K562 (cell line): ENCODE data around the gene COL1A1. TPM values are rescaled to one million over a fixed set of nuclear protein-coding genes. Genes with fewer than 3 reads are reported as not detected.

Source experiments
- ATAC-seq: fragments of 200-7000 bp; cut with Tn5 transposase; 3 replicates; pipeline ENCODE4 v1.9.1; 2020; ENCODE audit warnings: moderate library complexity
- BruUV-seq: library from RNA; stranded (reverse); fragments of 400-500 nt; replicated peaks from 2 replicates; lab custom pipeline; 2021; lab: Mats Ljungman, UMichigan
- CTCF ChIA-PET: fragments of 300-600 bp; formaldehyde crosslinking; extraction: SDS; loops from one replicate; lab custom pipeline; 2021; ENCODE audit warnings: low intra/inter-chr PET ratio; lab: Yijun Ruan, JAX
- POLR2A ChIA-PET: fragments of 300-600, 350-650 bp; sonication (Branson Sonifier 250); formaldehyde crosslinking; extraction: SDS; loops from one replicate; lab custom pipeline; 2021; ENCODE audit warnings: antibody characterized with exemption, inconsistent platforms; lab: Yijun Ruan, JAX
- DNase-seq, 4 experiments: peaks; one replicate each; pipeline versions ENCODE4 v3.0.0 to v3.0.0-alpha.2; 2011 to 2018; ENCODE audit warnings: low spot score in 3 of 4, mixed read lengths in 3 of 4; ENCODE audit errors: extremely low read depth in 1 of 4
- FAIRE-seq: peaks from 2 replicates; lab custom pipeline; 2011; peaks lifted over from hg19 to GRCh38; lab: Jason Lieb, UNC
- H2AFZ ChIP-seq: 2 replicates; pipeline ENCODE4 v1.6.0; 2011; ENCODE audit warnings: low read depth, low read length, control low read depth, inconsistent platforms
- H3K27ac ChIP-seq: fragments of 200-600 bp; 3 replicates; pipeline ENCODE4 v1.8.0; 2011; ENCODE audit warnings: low read depth, mild to moderate bottlenecking, control low read depth, inconsistent platforms, low read length, moderate library complexity, mixed read lengths; ENCODE audit errors: extremely low read depth
- H3K27me3 ChIP-seq, 2 experiments: fragments of 300-600 bp in 1 of 2; 2 replicates in 1 of 2; 3 replicates in 1 of 2; pipeline versions ENCODE4 v1.6.0 to v1.8.0; 2011; ENCODE audit warnings: inconsistent platforms in 2 of 2, low read length in 2 of 2, mild to moderate bottlenecking in 1 of 2, mixed read lengths in 1 of 2, moderate library complexity in 1 of 2; ENCODE audit not compliant: control insufficient read depth in 2 of 2, insufficient read depth in 2 of 2
- H3K36me3 ChIP-seq: fragments of 300-600 bp; 3 replicates; pipeline ENCODE4 v1.8.0; 2011; ENCODE audit warnings: mild to moderate bottlenecking, low read length, inconsistent platforms; ENCODE audit not compliant: control insufficient read depth, insufficient read depth
- H3K4me1 ChIP-seq, 2 experiments: fragments of 200-600 bp in 1 of 2; replicated peaks in 1 of 2; 2 replicates in 1 of 2; 3 replicates in 1 of 2; pipeline versions ENCODE4 v1.5.1 to v1.8.0; 2011; ENCODE audit warnings: inconsistent platforms in 2 of 2, low read length in 2 of 2, mild to moderate bottlenecking in 1 of 2, mixed read lengths in 1 of 2, moderate library complexity in 1 of 2; ENCODE audit not compliant: control insufficient read depth in 2 of 2, insufficient read depth in 2 of 2
- H3K4me2 ChIP-seq: 2 replicates; pipeline ENCODE4 v1.6.1; 2011; ENCODE audit warnings: low read length, control low read depth, inconsistent platforms, mixed read lengths; ENCODE audit not compliant: insufficient read depth
- H3K4me3 ChIP-seq: fragments of 200-600 bp; sonication (generic), shearing (Covaris generic); 2 replicates; pipeline ENCODE4 v1.5.1; 2016; ENCODE audit warnings: control low read depth, inconsistent platforms
- H3K79me2 ChIP-seq: fragments of 200-600 bp; 3 replicates; pipeline ENCODE4 v1.8.0; 2011; ENCODE audit warnings: low read length, inconsistent platforms; ENCODE audit not compliant: control insufficient read depth, insufficient read depth
- H3K9ac ChIP-seq, 2 experiments: 2 replicates each; pipeline versions ENCODE4 v1.6.0 to v1.6.1; 2011; ENCODE audit warnings: low read depth in 2 of 2, low read length in 2 of 2, control low read depth in 1 of 2, inconsistent platforms in 1 of 2, mild to moderate bottlenecking in 1 of 2, mixed read lengths in 1 of 2; ENCODE audit not compliant: insufficient read depth in 1 of 2
- H3K9me1 ChIP-seq: one replicate; pipeline ENCODE4 v1.6.0; 2011; ENCODE audit warnings: inconsistent platforms, mild to moderate bottlenecking, low read length, moderate library complexity; ENCODE audit not compliant: control insufficient read depth, insufficient read depth
- H3K9me3 ChIP-seq: replicated peaks from 2 replicates; pipeline ENCODE4 v1.5.1; 2011; ENCODE audit warnings: low read depth, low read length, inconsistent platforms; ENCODE audit not compliant: control insufficient read depth, insufficient read depth
- H4K20me1 ChIP-seq: replicated peaks from 2 replicates; pipeline ENCODE4 v1.6.1; 2011; ENCODE audit warnings: low read length, inconsistent platforms, mixed read lengths; ENCODE audit not compliant: control insufficient read depth, insufficient read depth
- BCOR ChIP-seq: fragments of 450-650 bp; IDR thresholded peaks from 2 replicates; pipeline ENCODE4 v1.6.1; 2016
- CTCFL ChIP-seq: IDR thresholded peaks from 2 replicates; pipeline ENCODE4 v1.6.1; 2011; ENCODE audit warnings: borderline replicate concordance, low read depth, mild to moderate bottlenecking, moderate library complexity, low read length; ENCODE audit not compliant: insufficient read depth, poor library complexity, severe bottlenecking
- EWSR1 ChIP-seq: fragments of 450-650 bp; IDR thresholded peaks from 2 replicates; pipeline ENCODE4 v1.6.1; 2018; ENCODE audit warnings: borderline replicate concordance, mild to moderate bottlenecking, low read depth, moderate library complexity; ENCODE audit not compliant: partially characterized antibody
- IRF1 ChIP-seq: sonication (generic); formaldehyde crosslinking; IDR thresholded peaks from 2 replicates; pipeline ENCODE4 v1.8.0; 2022; ENCODE audit warnings: missing genetic modification reagents, mild to moderate bottlenecking, borderline replicate concordance
- KDM1A ChIP-seq, 2 experiments: fragments of 450-650 bp; IDR thresholded peaks; 2 replicates each; pipeline ENCODE4 v1.6.1; 2016; ENCODE audit warnings: mild to moderate bottlenecking in 2 of 2
- KLF10 ChIP-seq: fragments of 250-450 bp; sonication (Bioruptor Pico); IDR thresholded peaks from 2 replicates; pipeline ENCODE4 v1.6.1; 2021; ENCODE audit warnings: matching md5 sums
- PTTG1 ChIP-seq: fragments of 450-650 bp; IDR thresholded peaks from 2 replicates; pipeline ENCODE4 v1.6.1; 2016; ENCODE audit warnings: low read depth, mild to moderate bottlenecking, missing genetic modification characterization, missing compliant biosample characterization
- RAD21 ChIP-seq, 2 experiments: fragments of 250-450 bp in 1 of 2; fragments of 450-650 bp in 1 of 2; sonication (Bioruptor Pico) in 1 of 2; formaldehyde crosslinking in 1 of 2; IDR thresholded peaks in 1 of 2; conservative IDR thresholded peaks in 1 of 2; 2 replicates each; pipeline versions ENCODE4 v1.4.0 to v1.8.0; 2020 to 2022; ENCODE audit warnings: mild to moderate bottlenecking in 2 of 2, moderate library complexity in 1 of 2
- RBM25 ChIP-seq: fragments of 200-400 bp; formaldehyde crosslinking; IDR thresholded peaks from 2 replicates; pipeline ENCODE4 v1.6.1; 2018; ENCODE audit warnings: low read length, low read depth, moderate library complexity; ENCODE audit not compliant: severe bottlenecking
- SMARCA5 ChIP-seq: fragments of 450-650 bp; IDR thresholded peaks from 2 replicates; pipeline ENCODE4 v1.6.1; 2016
- TCF7 ChIP-seq: sonication (generic); IDR thresholded peaks from 2 replicates; pipeline ENCODE4 v1.6.1; 2016; ENCODE audit warnings: antibody characterized with exemption, borderline replicate concordance
- ZFP36 ChIP-seq: fragments of 150-350 bp; IDR thresholded peaks from 2 replicates; pipeline ENCODE4 v1.6.1; 2018; ENCODE audit warnings: low read length, low read depth; ENCODE audit not compliant: partially characterized antibody
- WGBS: fragments of 100-300 bp; shearing (Covaris generic); methylation state at CpG from one replicate; pipeline ENCODE4 v1.1.6; 2016; ENCODE audit warnings: low coverage, mixed read lengths; ENCODE audit not compliant: insufficient coverage; ENCODE audit errors: missing lambda C conversion rate; 5-methylcytosine and 5-hydroxymethylcytosine counted together
- in situ Hi-C: fragments of 300-500 bp; cut with MboI; formaldehyde crosslinking; loops from 4 replicates; pipeline ENCODE4 v1.15.0; 2018; ENCODE audit warnings: inconsistent platforms, mixed read lengths
- intact Hi-C: fragments of 100-400 bp; cut with micrococcal nuclease; formaldehyde crosslinking; loops from 2 replicates; pipeline ENCODE4 v1.14.2; 2022
- polyA plus RNA-seq, 8 experiments: library from polyadenylated mRNA; depleted of rRNA in 4 of 8; stranded (reverse) in 5 of 8; unstranded in 3 of 8; fragments of >200 nt; fragmentation: Nextera tagmentation in 2 of 8; fragmentation: Illumina TruSeq in 1 of 8; extraction: Ambion mirVana in 2 of 8; extraction: Trizol in 1 of 8; gene quantifications; 2 replicates each; pipeline versions ENCODE4 v1.2.1 to v1.2.3, GENCODE V29; 2011 to 2014; ENCODE audit warnings: inconsistent platforms in 1 of 8, missing spikeins in 1 of 8
- total RNA-seq, 7 experiments: library from RNA; depleted of rRNA in 6 of 7; stranded (reverse); fragments of >200 nt in 6 of 7; fragmentation: Illumina TruSeq in 2 of 7; extraction: Trizol in 2 of 7; gene quantifications; 2 replicates each; pipeline versions ENCODE4 v1.2.1 to v1.2.3, GENCODE V29; 2011 to 2021; ENCODE audit warnings: low replicate concordance in 1 of 7
- TF ChIP-seq, protein P1 (sequence below), 3 experiments: IDR thresholded peaks in 2 of 3; conservative IDR thresholded peaks in 1 of 3; 2 replicates each; pipeline ENCODE4 v1.5.1; 2011 to 2012; ENCODE audit warnings: low read length in 3 of 3, mild to moderate bottlenecking in 3 of 3, control low read depth in 2 of 3, improper control_type of control experiment in 1 of 3, inconsistent platforms in 1 of 3, low read depth in 1 of 3, mixed read lengths in 1 of 3, moderate library complexity in 1 of 3; ENCODE audit not compliant: insufficient read depth in 2 of 3

The COL1A1 gene
- total and polyA plus RNA-seq, 9 of the 15 experiments (the other 6 are each of a cell fraction or from before 2014, with no cell fraction given): 0.04 to 3.4 (median 0.18) TPM

DNA sequence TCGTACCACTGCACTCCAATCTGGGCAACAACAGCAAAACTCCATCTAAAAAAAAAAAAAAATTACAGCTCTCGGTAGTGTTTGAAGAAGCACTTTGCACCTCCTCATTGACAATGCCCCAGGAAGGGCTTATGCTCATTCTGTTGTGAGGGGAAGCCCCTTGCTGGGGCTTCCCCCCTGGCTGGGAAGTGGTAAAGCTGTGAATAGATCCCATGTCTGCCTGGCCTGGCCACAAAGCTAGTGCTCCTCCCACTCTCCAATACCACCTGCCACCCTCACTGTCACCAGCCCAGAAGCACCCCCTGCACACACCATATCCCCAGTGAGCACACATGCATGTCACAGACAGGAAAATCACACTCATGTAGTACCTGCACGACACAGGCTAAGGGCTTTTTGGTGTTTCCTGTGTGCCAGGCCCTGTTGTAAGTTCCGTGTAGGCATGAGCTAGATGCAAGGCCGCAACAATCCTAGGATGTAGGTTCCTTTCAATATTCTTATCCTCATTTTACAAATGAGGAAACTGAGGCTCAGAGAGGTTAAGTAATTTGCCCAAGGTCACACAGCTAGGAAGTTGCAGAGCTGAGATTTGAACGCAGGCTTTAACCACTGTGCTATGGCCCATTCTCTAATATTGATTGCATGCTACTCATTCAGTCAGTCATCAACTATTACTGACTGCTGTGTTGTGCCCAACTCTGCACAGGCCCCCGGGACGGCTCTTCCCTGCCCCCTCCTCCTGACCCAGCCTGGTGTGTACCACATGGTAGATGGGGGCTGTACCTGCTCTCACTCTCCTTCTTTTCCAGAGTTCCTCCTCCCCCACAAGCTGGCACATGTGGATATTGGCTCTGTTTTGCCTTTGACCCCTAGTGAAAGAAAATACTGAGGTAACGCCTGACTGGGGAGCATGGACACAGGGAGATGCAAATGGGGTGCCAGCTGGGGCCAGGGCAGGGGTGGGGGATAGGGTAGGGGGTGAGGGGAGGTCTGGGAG, 11.9 kb upstream of the COL1A1 start:
- no peak overlapping the region for H3K9ac ChIP-seq
- no peak overlapping the region for H3K27ac ChIP-seq
- no peaks in the 10 kb centered on the region for H4K20me1 ChIP-seq
- no TSS peak for BruUV-seq
- H3K4me2 ChIP-seq: no peak overlapping the region
- H2AFZ ChIP-seq: no peak overlapping the region
- no peaks in the 10 kb centered on the region for H3K36me3 ChIP-seq
- DNase-seq (peak; percentile 47 to 51 (median 49)), ATAC-seq (peak; percentile 30; the same call in 2 of the 3 replicates), FAIRE-seq (no peak)
- POLR2A ChIA-PET: interaction anchor here (0.7 to 2.2 kb wide), 3 partner anchors 8 to 13 kb away, joined by 5 to 13 read pairs (median 7); no protein-coding TSS in a partner anchor
- H3K4me1 ChIP-seq: peaks cover 42 to 45% of the 10 kb centered on the region in 2 experiments
- 61% methylated on average over 7 of the region's 9 CpGs for WGBS
- in situ Hi-C loops (no loop called here), intact Hi-C loops (no loop called here)
- no peaks in the 10 kb centered on the region for H3K27me3 ChIP-seq
- H3K9me1 ChIP-seq: no peaks in the 10 kb centered on the region
- H3K9me3 ChIP-seq: no peaks in the 10 kb centered on the region
- H3K79me2 ChIP-seq: no peaks in the 10 kb centered on the region
- H3K4me3 ChIP-seq: no peak overlapping the region
- CTCF ChIA-PET: interaction anchor here (0.8 kb wide), 1 partner anchor 12 kb away, joined by 3 read pairs; no protein-coding TSS in a partner anchor
- TF ChIP-seq RAD21 (CRISPR knock-in tag; conservative IDR thresholded peaks at IDR 0.05 in 1 of 2, IDR thresholded peaks at IDR 0.05 in 1 of 2): peak in 1 of 2 experiments; percentile 13; a peak in 1 of 4 replicates
- TF ChIP-seq IRF1 (CRISPR knock-in tag): no peak
- TF ChIP-seq KDM1A (IDR thresholded peaks at IDR 0.05): peak in 1 of 2 experiments; percentile 66; a peak in 2 of 4 replicates
- TF ChIP-seq SMARCA5: peak; percentile 64; the same call in 1 of the 2 replicates
- no peak for TF ChIP-seq PTTG1 (tag)
- TF ChIP-seq BCOR: peak; percentile 84
- no peak for TF ChIP-seq KLF10 (CRISPR knock-in tag)
- TF ChIP-seq ZFP36: peak; percentile 70
- peak; percentile 88 for TF ChIP-seq RBM25
- no peak for TF ChIP-seq EWSR1
- TF ChIP-seq CTCFL: peak; percentile 15
- no peak for TF ChIP-seq TCF7
- TF ChIP-seq, protein P1, sequence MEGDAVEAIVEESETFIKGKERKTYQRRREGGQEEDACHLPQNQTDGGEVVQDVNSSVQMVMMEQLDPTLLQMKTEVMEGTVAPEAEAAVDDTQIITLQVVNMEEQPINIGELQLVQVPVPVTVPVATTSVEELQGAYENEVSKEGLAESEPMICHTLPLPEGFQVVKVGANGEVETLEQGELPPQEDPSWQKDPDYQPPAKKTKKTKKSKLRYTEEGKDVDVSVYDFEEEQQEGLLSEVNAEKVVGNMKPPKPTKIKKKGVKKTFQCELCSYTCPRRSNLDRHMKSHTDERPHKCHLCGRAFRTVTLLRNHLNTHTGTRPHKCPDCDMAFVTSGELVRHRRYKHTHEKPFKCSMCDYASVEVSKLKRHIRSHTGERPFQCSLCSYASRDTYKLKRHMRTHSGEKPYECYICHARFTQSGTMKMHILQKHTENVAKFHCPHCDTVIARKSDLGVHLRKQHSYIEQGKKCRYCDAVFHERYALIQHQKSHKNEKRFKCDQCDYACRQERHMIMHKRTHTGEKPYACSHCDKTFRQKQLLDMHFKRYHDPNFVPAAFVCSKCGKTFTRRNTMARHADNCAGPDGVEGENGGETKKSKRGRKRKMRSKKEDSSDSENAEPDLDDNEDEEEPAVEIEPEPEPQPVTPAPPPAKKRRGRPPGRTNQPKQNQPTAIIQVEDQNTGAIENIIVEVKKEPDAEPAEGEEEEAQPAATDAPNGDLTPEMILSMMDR (IDR thresholded peaks at IDR 0.05 in 2 of 3, conservative IDR thresholded peaks at IDR 0.05 in 1 of 3; ENCODE audit: insufficient read depth in 2 of 3, low read depth in 1 of 3, low read length in 3 of 3): peak; percentile 30 to 32 (median 30); a peak in 3 of 6 replicates
